ENCODE results near the gene FAM3D.
"Not testable (repeated sequence)": the region's sequence is repeated elsewhere in the genome, so short reads cannot be mapped to it uniquely, and the experiment has no call there.

The FAM3D gene

GRCh38 chr3:58683001-58683458 lies 16.5 kb upstream of the FAM3D start:
- no peak for DNase-seq

GRCh38 chr3:58681863-58682262 lies 15.3 kb upstream of the FAM3D start:
- no peak for DNase-seq

GRCh38 chr3:58680879-58681525 lies 14.4 kb upstream of the FAM3D start:
- DNase-seq = no peak

- DNase-seq = no peak
These were observed 13.5 kb upstream of the FAM3D start for GRCh38 chr3:58679974-58680666.

- no peak for DNase-seq
These were observed 12.9 kb upstream of the FAM3D start for GRCh38 chr3:58679446-58679845.

GRCh38 chr3:58678177-58678970 lies 11.8 kb upstream of the FAM3D start:
- not testable (repeated sequence) for DNase-seq

GRCh38 chr3:58672880-58673279 lies 6.3 kb upstream of the FAM3D start:
- no peak for DNase-seq

GRCh38 chr3:58672451-58672850 lies 5.9 kb upstream of the FAM3D start:
- no peak for DNase-seq

- no peak for DNase-seq
These were observed 4.0 kb upstream of the FAM3D start for GRCh38 chr3:58670506-58671135.

GRCh38 chr3:58668247-58668646 lies 1.7 kb upstream of the FAM3D start:
- DNase-seq = no peak

GRCh38 chr3:58667704-58668103 lies 1.1 kb upstream of the FAM3D start:
- DNase-seq = no peak

- no peak for DNase-seq
These were observed 655 bp upstream of the FAM3D start for GRCh38 chr3:58667229-58667628.

- DNase-seq = no peak
These were observed 1.2 kb downstream of the FAM3D start for GRCh38 chr3:58665405-58665804.

GRCh38 chr3:58664611-58665010 lies 2.0 kb downstream of the FAM3D start:
- no peak for DNase-seq

GRCh38 chr3:58661836-58662420 lies 4.6 kb downstream of the FAM3D start:
- DNase-seq = no peak

GRCh38 chr3:58660998-58661397 lies 5.6 kb downstream of the FAM3D start:
- no peak for DNase-seq

GRCh38 chr3:58659051-58659675 lies 7.4 kb downstream of the FAM3D start:
- DNase-seq = no peak

- no peak for DNase-seq
These were observed 8.1 kb downstream of the FAM3D start for GRCh38 chr3:58658508-58658907.

- DNase-seq = no peak
These were observed 8.9 kb downstream of the FAM3D start for GRCh38 chr3:58657571-58658141.

GRCh38 chr3:58657036-58657520 lies 9.5 kb downstream of the FAM3D start:
- DNase-seq = no peak

- DNase-seq = no peak
These were observed 9.9 kb downstream of the FAM3D start for GRCh38 chr3:58656631-58657030.

GRCh38 chr3:58654466-58654865 lies 12.1 kb downstream of the FAM3D start:
- no peak for DNase-seq

All from activated gamma-delta T cell treated with Interleukin-2 at 50 U/mL for 16 hours (primary cell).